H1 (cell line): Measurements from ENCODE around the gene DOCK9. TPM values are rescaled to one million over a fixed set of nuclear protein-coding genes. Genes with fewer than 3 reads are reported as not detected.

Experiments used
- ATF3 ChIP-seq: IDR thresholded peaks from 2 replicates; pipeline ENCODE4 v1.6.1; 2011; ENCODE audit warnings: low read depth, mild to moderate bottlenecking, low read length; ENCODE audit not compliant: insufficient read depth
- EP300 ChIP-seq, 2 experiments: IDR thresholded peaks; 1 replicate in 1 of 2; 2 replicates in 1 of 2; pipeline ENCODE4 v1.6.1; 2011 to 2012; ENCODE audit warnings: low read depth in 2 of 2, low read length in 2 of 2, mild to moderate bottlenecking in 2 of 2, borderline replicate concordance in 1 of 2, inconsistent platforms in 1 of 2, moderate library complexity in 1 of 2
- KDM1A ChIP-seq: fragments of 200-600, 300-600 bp; sonication (generic); IDR thresholded peaks from 2 replicates; pipeline ENCODE4 v1.7.1; 2016; ENCODE audit warnings: mild to moderate bottlenecking, low read length, borderline replicate concordance
- SIRT6 ChIP-seq: IDR thresholded peaks from one replicate; pipeline ENCODE4 v1.7.1; 2012; ENCODE audit warnings: low read length, inconsistent platforms
- polyA plus RNA-seq, 7 experiments: library from polyadenylated mRNA; depleted of rRNA in 3 of 7; stranded (reverse) in 5 of 7; unstranded in 2 of 7; fragments of >200 nt in 5 of 7; fragments of 200-250 nt in 2 of 7; gene quantifications; 1 replicate in 5 of 7; 2 replicates in 1 of 7; 4 replicates in 1 of 7; pipeline versions ENCODE4 v1.2.1 to v1.2.3, GENCODE V29; 2011 to 2013; ENCODE audit warnings: missing spikeins in 2 of 7, mixed read lengths in 2 of 7
- total RNA-seq: library from RNA; stranded (reverse); fragmentation: NEBNext Ultra II Directional; extraction: Animal tissue kit (Norgen Biotek cat#: 25700); gene quantifications from 2 replicates; pipeline ENCODE4 v1.2.1, GENCODE V29; 2021

DOCK9 gene
- total and polyA plus RNA-seq, 2 of the 8 experiments (the other 6 are each of a cell fraction or from before 2014, with no cell fraction given): 21.6 to 31.5 TPM

DNA sequence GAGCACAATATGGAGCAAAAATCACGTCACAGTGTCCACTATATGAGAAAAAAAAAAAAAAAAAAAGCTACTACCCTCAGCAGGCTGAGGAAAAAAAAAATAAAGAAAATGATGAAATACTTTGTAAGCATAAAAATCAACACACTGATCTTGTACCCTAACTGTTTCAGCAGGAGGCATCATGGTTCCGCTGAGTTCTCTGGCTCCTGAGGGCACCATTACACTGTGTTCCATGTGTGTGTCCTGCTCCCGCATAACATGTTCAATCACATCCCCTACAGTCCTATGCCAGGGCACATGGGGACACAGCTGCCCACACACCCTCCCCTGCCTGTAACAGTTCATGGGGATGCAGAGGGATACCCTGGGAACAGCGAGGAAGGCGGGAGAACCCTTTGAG is 33.5 kb downstream of the DOCK9 start (continued):
- TF ChIP-seq EP300 (IDR thresholded peaks at IDR 0.05; ENCODE audit: borderline replicate concordance in 1 of 2, low read depth in 2 of 2, low read length in 2 of 2) (no peak), SIRT6 (no peak), KDM1A (no peak), ATF3 (no peak)
